ENCODE results near the gene HIRIP3. TPM values are rescaled to one million over a fixed set of nuclear protein-coding genes. Genes with fewer than 3 reads are reported as not detected.
"Not testable (repeated sequence)": the region's sequence is repeated elsewhere in the genome, so short reads cannot be mapped to it uniquely, and the experiment has no call there.

Gene HIRIP3
- total RNA-seq, 2 donors from 2014 or later, result 38.8 to 45.8 TPM

DNA sequence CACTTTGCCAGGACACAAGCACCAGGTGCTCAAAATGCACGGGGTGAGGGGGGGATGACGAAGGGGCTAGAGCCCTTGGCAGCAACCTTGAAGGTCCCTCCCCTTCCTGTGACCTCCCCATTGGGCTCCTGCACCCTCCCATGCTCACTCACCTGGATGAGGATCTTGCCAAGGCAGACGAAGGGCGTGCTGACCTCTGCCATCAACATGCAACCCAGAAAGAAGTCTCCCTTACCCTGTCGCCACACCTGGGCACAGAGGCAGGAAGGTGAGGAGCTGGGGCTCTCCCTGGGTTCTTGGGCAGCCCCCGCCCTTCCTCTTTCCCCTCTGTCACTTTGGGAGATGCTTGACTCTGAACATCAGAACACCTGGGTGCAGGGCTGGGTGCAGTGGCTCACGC, 30.2 kb upstream of the HIRIP3 start:
- Mint-ChIP-seq H3K9me3 (no peaks in the 10 kb centered on the region), H3K36me3 (ENCODE audit: insufficient read depth in 2 of 2) (no peaks in the 10 kb centered on the region), H3K27me3 (ENCODE audit: low read depth) (peaks cover 44% of the 10 kb centered on the region), H3K4me1 (ENCODE audit: low read depth) (peaks cover 15% of the 10 kb centered on the region), H3K27ac (no peak overlapping the region), H3K4me3 (no peak overlapping the region)
- no peak for ATAC-seq (replicated peaks in 1 of 2)
- DNase-seq, result no peak

DNA sequence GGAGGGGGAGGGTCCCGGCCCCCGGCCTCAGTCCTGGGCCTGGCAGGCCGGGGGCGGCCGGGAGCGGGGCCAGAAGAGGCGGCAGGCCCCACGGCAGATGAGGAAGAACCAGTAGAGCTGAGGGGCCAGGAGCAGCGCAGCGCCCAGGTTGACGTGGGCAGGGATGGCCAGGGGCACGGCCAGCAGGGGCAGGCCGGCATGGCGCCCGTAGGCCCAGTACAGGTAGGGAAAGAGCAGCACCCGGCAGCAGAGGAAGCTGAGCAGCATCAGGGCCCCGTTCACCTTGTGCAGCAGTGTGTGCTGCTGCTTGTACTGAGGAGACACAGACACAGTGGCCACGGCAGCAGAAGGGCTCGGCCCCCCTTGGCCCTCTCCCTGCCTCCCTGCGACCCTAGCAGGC, 29.7 kb upstream of the HIRIP3 start:
- no peak for DNase-seq
- H3K27me3 Mint-ChIP-seq (ENCODE audit: low read depth), result peaks cover 44% of the 10 kb centered on the region
- H3K9me3 Mint-ChIP-seq, result no peaks in the 10 kb centered on the region
- H3K4me1 Mint-ChIP-seq (ENCODE audit: low read depth), result peaks cover 14% of the 10 kb centered on the region
- H3K27ac Mint-ChIP-seq, result no peak overlapping the region
- H3K4me3 Mint-ChIP-seq, result no peak overlapping the region
- ATAC-seq (replicated peaks in 1 of 2), result no peak
- H3K36me3 Mint-ChIP-seq (ENCODE audit: insufficient read depth in 2 of 2), result no peaks in the 10 kb centered on the region

DNA sequence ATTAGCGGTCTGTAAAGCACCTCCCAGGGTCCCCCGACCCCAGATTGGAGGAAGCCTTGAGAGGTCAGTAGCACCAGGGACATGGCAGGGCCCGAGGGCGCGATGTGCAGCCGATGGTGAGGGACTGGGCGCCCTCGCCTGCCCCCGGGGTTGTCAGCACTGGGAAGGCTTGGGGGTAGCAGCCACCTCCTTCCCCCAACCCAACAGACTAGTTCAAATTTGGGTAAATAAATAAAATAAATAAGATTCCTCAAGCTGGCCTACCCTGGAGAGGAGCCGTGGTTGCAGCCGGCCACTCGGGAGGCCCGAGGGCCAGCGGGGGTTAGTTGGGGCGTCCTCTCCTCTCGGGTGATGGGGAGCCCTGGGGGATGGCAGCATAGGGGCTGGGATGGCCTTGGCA, 29.0 kb upstream of the HIRIP3 start:
- no peak overlapping the region for H3K4me3 Mint-ChIP-seq
- peaks cover 12% of the 10 kb centered on the region for H3K4me1 Mint-ChIP-seq (ENCODE audit: low read depth)

DNA sequence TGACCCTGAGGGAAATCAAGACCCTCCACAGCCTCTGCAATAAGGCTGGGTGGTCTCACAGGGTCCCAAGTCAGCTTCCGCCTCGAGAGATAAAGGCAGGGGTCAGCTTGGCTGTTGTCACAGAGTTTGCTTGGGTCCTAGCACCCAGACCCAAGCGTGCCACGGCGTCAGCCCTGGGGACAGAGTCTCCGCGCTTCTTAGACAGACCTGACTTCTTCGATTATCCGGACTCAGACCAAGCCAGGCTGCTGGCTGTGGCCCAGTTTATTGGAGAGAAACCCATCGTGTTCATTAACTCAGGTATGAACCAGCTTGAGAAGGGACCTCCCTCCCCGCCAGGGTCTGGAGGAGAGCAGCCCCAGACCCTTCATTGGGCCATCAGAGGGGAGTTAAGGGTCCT, 28.2 kb upstream of the HIRIP3 start:
- no peaks in the 10 kb centered on the region for H3K36me3 Mint-ChIP-seq (ENCODE audit: insufficient read depth in 2 of 2)

More for the DNA sequence above, 29.0 kb upstream of the HIRIP3 start:
- Mint-ChIP-seq H3K36me3 (ENCODE audit: insufficient read depth in 2 of 2) (no peaks in the 10 kb centered on the region), H3K27ac (no peak overlapping the region), H3K9me3 (no peaks in the 10 kb centered on the region), H3K27me3 (ENCODE audit: low read depth) (peaks cover 37% of the 10 kb centered on the region)
- ATAC-seq (replicated peaks in 1 of 2) (no peak), DNase-seq (no peak)

DNA sequence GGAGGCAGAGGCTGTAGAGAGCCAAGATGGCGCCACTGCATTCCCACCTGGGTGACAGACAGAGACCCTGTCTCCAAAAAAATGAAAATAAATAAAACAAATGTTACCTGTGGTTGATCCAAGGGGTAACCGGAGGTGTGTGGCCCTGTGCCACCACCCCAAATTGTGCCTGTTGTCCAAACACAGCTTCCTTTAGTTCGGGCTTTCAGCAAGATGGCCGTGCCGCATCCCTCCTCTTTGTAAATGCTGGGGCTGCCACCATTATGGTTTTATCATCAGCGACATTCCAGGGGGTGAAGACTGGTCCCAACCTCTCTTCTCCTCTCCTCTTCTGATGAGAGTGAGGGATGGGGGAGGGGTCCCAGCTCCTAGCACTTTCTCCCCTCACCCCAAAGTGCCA, 27.5 kb upstream of the HIRIP3 start, which contains the start of gene C16orf92:
C16orf92 (plus strand) TSS at position 312 of the 400 bp plus-strand sequence. CDS start 143 bp downstream, outside the sequence.
- Mint-ChIP-seq H3K9me3 (no peaks in the 10 kb centered on the region), H3K36me3 (ENCODE audit: insufficient read depth in 2 of 2) (no peaks in the 10 kb centered on the region), H3K4me3 (no peak within 1 kb of the TSS), H3K27me3 (ENCODE audit: low read depth) (peaks cover 25% of the 10 kb centered on the region), H3K27ac (no peak within 1 kb of the TSS), H3K4me1 (ENCODE audit: low read depth) (peaks cover 17% of the 10 kb centered on the region)
- ATAC-seq (replicated peaks in 1 of 2), result no peak
- DNase-seq, result no peak

More for the DNA sequence above, 28.2 kb upstream of the HIRIP3 start:
- ATAC-seq (replicated peaks in 1 of 2), result no peak
- H3K4me3 Mint-ChIP-seq, result no peak overlapping the region
- DNase-seq, result no peak
- peaks cover 31% of the 10 kb centered on the region for H3K27me3 Mint-ChIP-seq (ENCODE audit: low read depth)
- H3K27ac Mint-ChIP-seq, result no peak overlapping the region
- no peaks in the 10 kb centered on the region for H3K9me3 Mint-ChIP-seq
- H3K4me1 Mint-ChIP-seq (ENCODE audit: low read depth), result peaks cover 15% of the 10 kb centered on the region

DNA sequence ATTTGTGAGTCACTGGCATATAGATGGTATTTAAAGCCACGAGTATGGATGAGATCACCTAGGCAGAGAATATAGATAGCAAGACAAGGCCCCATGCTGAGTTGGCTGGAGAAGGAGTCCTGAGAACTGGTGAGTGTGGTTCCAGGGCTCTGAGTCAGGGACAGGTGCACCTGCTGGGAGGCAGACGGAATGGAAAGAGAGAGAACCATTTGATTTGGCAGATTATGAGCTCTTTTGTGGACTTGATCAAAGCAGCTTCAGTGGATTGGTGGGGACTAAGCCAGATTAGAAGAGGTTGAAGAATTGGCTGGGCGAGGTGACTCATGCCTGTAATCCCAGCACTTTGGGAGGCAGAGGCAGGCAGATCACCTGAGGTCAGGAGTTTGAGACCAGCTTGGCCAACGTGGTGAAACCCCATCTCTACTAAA, 23.3 kb upstream of the HIRIP3 start:
- DNase-seq (no peak), ATAC-seq (replicated peaks in 1 of 2) (peak in 1 of 2 donors; percentile 21)
- Mint-ChIP-seq H3K9me3 (no peaks in the 10 kb centered on the region), H3K4me1 (ENCODE audit: low read depth) (peaks cover 17% of the 10 kb centered on the region), H3K4me3 (no peak overlapping the region), H3K27me3 (ENCODE audit: low read depth) (peaks cover 11% of the 10 kb centered on the region), H3K36me3 (ENCODE audit: insufficient read depth in 2 of 2) (no peaks in the 10 kb centered on the region), H3K27ac (no peak overlapping the region)

DNA sequence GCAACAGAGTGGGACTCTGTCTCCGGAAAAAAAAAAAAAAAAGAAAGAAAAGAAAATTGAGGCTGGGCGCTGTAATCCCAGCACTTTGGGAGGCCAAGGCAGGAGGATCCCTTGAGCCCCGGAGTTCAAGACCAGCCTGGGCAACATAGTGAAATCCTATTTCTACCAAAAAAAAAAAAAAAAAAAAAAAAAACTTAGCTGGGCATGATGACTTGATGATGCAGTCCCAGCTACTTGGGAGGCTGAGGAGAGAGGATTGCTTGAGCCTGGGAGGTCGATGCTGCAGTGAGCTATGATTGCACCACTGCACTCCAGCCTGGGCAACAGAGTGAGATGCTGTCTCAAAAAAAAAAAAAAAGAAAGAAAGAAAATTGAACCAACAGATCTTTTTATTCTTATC, 22.5 kb upstream of the HIRIP3 start:
- not testable (repeated sequence) for H3K9me3 Mint-ChIP-seq; DNase-seq; ATAC-seq (replicated peaks in 1 of 2); H3K27ac Mint-ChIP-seq; H3K4me3 Mint-ChIP-seq; H3K36me3 Mint-ChIP-seq (ENCODE audit: insufficient read depth in 2 of 2)
- Mint-ChIP-seq H3K4me1 (ENCODE audit: low read depth) (peaks cover 17% of the 10 kb centered on the region), H3K27me3 (ENCODE audit: low read depth) (peaks cover 11% of the 10 kb centered on the region)

DNA sequence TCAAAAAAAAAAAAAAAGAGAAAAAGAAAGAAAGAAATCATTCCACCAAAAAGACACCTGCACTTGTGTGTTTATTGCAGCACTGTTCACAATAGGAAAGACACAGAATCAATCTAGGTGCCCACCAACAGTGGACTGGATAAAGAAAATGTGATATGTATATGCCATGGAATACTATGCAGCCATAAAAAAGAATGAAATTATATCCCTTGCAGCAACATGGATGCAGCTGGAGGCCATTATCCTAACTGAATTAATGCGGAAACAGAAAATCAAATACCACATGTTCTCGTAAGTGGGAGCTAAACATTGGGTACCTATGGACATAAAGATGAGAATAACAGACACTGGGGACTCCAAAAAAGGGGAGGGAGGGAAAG, 21.9 kb upstream of the HIRIP3 start:
- H3K27me3 Mint-ChIP-seq (ENCODE audit: low read depth), result peaks cover 12% of the 10 kb centered on the region
- no peaks in the 10 kb centered on the region for H3K36me3 Mint-ChIP-seq (ENCODE audit: insufficient read depth in 2 of 2)
- DNase-seq, result no peak
- no peak overlapping the region for H3K4me3 Mint-ChIP-seq
- no peak overlapping the region for H3K27ac Mint-ChIP-seq
- no peaks in the 10 kb centered on the region for H3K9me3 Mint-ChIP-seq
- ATAC-seq (replicated peaks in 1 of 2), result no peak
- peaks cover 17% of the 10 kb centered on the region for H3K4me1 Mint-ChIP-seq (ENCODE audit: low read depth)

DNA sequence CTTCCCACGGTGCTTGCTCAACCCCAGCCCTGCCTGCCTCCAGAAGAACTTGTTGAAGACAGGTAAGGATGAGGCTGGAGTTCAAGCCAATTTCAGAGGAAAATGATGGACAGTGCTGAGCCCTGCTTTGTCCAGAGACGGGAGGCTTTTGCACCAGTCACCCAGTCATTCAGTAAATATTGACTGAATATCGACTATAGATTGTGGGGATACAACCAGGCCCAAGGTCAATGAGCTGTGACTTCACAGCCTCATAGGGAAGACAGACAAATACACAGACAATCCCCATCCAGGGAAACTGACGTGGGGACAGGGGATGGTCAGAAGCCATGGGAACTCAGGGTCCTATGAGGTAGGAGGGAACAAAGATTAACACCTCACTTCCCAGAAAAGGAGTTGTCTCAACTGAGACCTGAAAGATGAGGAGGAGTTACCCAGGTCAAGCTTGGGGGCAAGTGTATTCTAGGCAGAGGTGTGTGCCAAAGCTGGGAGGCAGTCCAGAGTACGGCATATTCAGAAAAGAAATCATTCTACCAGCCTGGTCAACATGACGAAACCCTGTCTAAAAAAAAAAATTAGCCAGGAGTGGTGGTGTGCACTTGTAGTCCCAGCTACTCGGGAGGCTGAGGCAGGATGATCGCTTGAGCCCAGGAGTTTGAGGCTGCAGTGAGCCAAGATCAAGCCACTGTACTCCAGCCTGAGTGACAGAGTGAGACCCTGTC, 21.3 kb upstream of the HIRIP3 start:
- no peaks in the 10 kb centered on the region for H3K9me3 Mint-ChIP-seq
- no peak overlapping the region for H3K27ac Mint-ChIP-seq
- DNase-seq (no peak), ATAC-seq (replicated peaks in 1 of 2) (no peak)
- H3K4me3 Mint-ChIP-seq, result no peak overlapping the region
- peaks cover 17% of the 10 kb centered on the region for H3K27me3 Mint-ChIP-seq (ENCODE audit: low read depth)
- H3K4me1 Mint-ChIP-seq (ENCODE audit: low read depth), result peaks cover 22% of the 10 kb centered on the region
- peaks cover 2% of the 10 kb centered on the region in 2 donors for H3K36me3 Mint-ChIP-seq (ENCODE audit: insufficient read depth in 2 of 2)

DNA sequence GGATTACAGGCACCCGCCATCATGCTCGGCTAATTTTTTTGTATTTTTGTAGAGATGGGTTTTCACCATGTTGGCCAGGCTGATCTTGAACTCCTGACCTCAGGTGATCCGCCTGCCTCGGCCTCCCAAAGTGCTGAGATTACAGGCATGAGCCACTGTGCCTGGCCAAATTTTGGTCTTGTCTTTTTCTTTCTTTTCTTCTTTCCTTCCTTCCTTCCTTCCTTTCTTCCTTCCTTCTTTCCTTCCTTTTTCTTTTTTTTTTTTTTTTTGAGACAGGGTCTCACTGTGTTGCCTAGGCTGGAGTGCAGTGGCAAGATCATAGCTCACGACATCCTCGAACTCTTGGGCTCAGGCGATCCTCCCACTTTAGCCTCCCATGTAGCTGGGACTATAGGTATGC, 20.0 kb upstream of the HIRIP3 start:
- not testable (repeated sequence) for H3K27ac Mint-ChIP-seq; H3K9me3 Mint-ChIP-seq; H3K27me3 Mint-ChIP-seq (ENCODE audit: low read depth); ATAC-seq (replicated peaks in 1 of 2); H3K4me3 Mint-ChIP-seq; H3K36me3 Mint-ChIP-seq (ENCODE audit: insufficient read depth in 2 of 2); DNase-seq
- peaks cover 17% of the 10 kb centered on the region for H3K4me1 Mint-ChIP-seq (ENCODE audit: low read depth)

DNA sequence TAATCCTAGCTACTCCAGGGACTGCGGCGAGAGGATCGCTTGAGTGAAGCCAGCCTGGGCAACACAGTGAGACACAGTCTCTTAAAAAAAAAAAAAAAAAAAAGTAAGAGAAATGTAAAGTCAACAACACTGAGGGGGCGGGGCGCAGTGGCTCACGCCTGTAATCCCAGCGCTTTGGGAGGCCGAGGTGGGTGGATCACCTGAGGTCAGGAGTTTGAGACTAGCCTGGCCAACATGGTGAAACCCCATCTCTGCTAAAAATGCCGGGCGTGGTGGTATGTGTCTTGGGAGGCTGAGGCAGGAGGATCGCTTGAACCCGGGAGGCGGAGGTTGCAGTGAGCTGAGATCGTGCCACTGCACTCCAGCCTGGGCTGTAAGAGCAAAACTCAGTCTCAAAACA, 17.2 kb upstream of the HIRIP3 start:
- H3K27me3 Mint-ChIP-seq (ENCODE audit: low read depth); H3K9me3 Mint-ChIP-seq; H3K27ac Mint-ChIP-seq; ATAC-seq (replicated peaks in 1 of 2); H3K4me3 Mint-ChIP-seq; H3K36me3 Mint-ChIP-seq (ENCODE audit: insufficient read depth in 2 of 2); DNase-seq: not testable (repeated sequence)
- peaks cover 12% of the 10 kb centered on the region for H3K4me1 Mint-ChIP-seq (ENCODE audit: low read depth)

DNA sequence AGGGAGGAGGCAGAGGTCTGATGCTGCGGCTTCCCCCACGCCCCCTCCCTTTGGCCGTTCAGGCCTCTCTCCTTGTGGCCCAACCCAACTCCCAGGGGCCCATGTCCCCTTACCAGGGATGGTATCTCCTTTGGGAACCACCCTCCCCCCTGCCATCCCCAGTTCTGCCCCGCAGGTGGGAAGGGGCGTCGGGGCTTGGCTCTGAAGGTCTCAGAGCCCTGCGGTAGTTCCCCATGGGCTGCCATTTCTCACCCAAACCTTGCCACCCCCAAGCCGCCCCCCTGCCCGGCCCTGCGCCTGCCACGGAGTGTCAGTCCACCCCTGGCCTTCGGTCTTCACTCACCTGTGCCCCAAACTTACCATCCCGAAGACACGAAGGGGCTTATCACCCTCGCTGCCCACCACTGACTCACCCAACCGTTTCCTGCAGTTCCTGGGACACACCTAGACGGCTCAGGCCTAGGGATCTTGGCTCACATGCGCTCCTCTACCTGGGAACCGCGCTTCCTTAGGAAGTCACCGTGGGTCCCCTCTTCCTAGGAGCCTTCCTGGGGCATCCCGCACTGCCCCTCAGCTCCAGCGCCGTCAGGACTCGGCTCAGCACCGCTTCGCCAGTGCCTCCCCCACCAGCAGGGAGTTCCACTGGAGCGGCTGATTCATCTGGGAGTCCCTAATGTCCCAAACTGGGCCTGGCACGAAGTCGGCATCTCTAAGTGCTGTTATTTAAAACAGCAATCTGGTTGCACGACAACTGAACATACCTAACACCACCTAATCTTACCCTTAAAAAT, 16.5 kb upstream of the HIRIP3 start:
- Mint-ChIP-seq H3K36me3 (ENCODE audit: insufficient read depth in 2 of 2) (peaks cover 2% of the 10 kb centered on the region in 2 donors), H3K4me1 (ENCODE audit: low read depth) (peaks cover 12% of the 10 kb centered on the region), H3K27me3 (ENCODE audit: low read depth) (peaks cover 7% of the 10 kb centered on the region), H3K27ac (no peak overlapping the region), H3K4me3 (peak overlapping the region; percentile 80 to 81), H3K9me3 (no peaks in the 10 kb centered on the region)
- DNase-seq (no peak), ATAC-seq (replicated peaks in 1 of 2) (no peak)

DNA sequence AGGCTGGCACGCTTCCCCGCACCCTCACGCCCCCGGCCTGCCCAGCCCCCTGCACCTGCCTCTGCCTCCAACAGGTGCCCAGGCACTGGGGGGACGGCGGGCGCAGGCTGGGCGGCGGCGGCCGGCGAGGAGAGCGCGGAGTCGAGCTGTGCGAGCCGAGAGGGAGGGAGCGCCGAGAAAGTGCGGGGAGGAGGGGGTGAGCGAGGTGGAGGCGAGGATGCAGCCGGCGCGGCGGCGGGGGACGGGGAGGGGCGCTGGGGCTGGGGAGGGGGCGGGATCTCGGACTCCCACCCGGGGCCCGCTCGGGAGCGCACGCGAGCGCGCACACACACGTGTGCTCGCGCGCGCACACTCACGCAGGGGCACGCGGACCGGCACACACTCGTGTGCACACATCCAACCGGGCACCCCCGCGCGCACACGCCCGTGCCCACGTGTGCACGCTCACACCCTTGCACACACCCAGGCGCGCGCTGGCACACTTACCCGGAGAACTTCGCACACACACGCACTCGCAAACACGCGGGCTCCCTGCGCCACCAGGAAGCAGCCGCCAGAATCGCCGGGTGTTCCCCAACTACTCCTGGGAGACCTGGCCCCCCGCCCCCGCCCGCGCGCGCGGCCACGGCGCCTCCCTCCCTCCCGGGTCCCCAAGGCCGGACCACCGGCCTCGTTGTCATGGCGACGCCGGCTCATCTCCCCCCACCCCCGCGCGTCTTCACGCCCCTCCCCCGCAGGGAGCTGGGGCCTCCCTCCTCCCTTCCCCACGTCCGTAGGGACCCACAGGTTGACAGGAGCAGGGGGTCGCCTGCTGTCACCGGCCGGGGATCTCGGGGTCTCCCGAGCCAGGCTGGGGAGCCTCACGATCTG, 15.7 kb upstream of the HIRIP3 start, which contains the start of gene DOC2A:
DOC2A (minus strand) TSS at position 184 of the 870 bp plus-strand sequence. CDS start 805 bp downstream, outside the sequence.
- H3K9me3 Mint-ChIP-seq, result no peaks in the 10 kb centered on the region
- ATAC-seq (replicated peaks in 1 of 2) (peak; percentile 63 to 68), DNase-seq (peak in 1 of 2 donors; percentile 48)
- H3K36me3 Mint-ChIP-seq (ENCODE audit: insufficient read depth in 2 of 2), result peaks cover 2% of the 10 kb centered on the region in 2 donors
- H3K4me3 Mint-ChIP-seq, result peak within 1 kb of the TSS; percentile 80 to 81
- H3K4me1 Mint-ChIP-seq (ENCODE audit: low read depth), result peaks cover 12% of the 10 kb centered on the region
- peaks cover 7% of the 10 kb centered on the region for H3K27me3 Mint-ChIP-seq (ENCODE audit: low read depth)
- no peak within 1 kb of the TSS for H3K27ac Mint-ChIP-seq
